Upper lobe of right lung (tissue), 1 donor: ENCODE measurements around the gene GOLPH3L. TPM values are rescaled to one million over a fixed set of nuclear protein-coding genes. Genes with fewer than 3 reads are reported as not detected.

ENCODE experiments used
- ATAC-seq: fragments of 200-7000 bp; cut with Tn5 transposase; one replicate; pipeline ENCODE4 v1.9.1; 2020; ENCODE audit warnings: mild to moderate bottlenecking, moderate library complexity
- DNase-seq: peaks from one replicate; pipeline ENCODE4 v3.0.0-alpha.2; 2020
- H3K27ac ChIP-seq: fragments of 200-600 bp; one replicate; pipeline ENCODE4 v1.8.0; 2022
- H3K27me3 ChIP-seq: fragments of 200-600 bp; one replicate; pipeline ENCODE4 v1.8.0; 2022; ENCODE audit warnings: mild to moderate bottlenecking
- H3K36me3 ChIP-seq: fragments of 200-600 bp; one replicate; pipeline ENCODE4 v1.8.0; 2022
- H3K4me1 ChIP-seq: fragments of 200-600 bp; one replicate; pipeline ENCODE4 v1.8.0; 2022
- H3K4me3 ChIP-seq: fragments of 200-600 bp; one replicate; pipeline ENCODE4 v1.8.0; 2022; ENCODE audit warnings: mild to moderate bottlenecking
- H3K9me3 ChIP-seq: fragments of 200-600 bp; one replicate; pipeline ENCODE4 v1.8.0; 2022
- CTCF ChIP-seq: fragments of 200-600 bp; IDR thresholded peaks from one replicate; pipeline ENCODE4 v1.8.0; 2022; ENCODE audit warnings: antibody characterized with exemption
- intact Hi-C: fragments of 100-400 bp; cut with DNase I; formaldehyde crosslinking; loops from one replicate; pipeline ENCODE4 v1.11.0; 2022
- total RNA-seq: library from RNA; stranded (reverse); fragmentation: NEBNext Ultra II Directional; extraction: Animal tissue kit (Norgen Biotek cat#: 25700); gene quantifications from one replicate; pipeline ENCODE4 v1.2.1, GENCODE V29; 2021
- donor health status: DM: no; HTN: yes; CAD: no; lungs with severe emphysema.

Gene GOLPH3L
- total RNA-seq, 1 donor from 2014 or later: 32.2 TPM

DNA sequence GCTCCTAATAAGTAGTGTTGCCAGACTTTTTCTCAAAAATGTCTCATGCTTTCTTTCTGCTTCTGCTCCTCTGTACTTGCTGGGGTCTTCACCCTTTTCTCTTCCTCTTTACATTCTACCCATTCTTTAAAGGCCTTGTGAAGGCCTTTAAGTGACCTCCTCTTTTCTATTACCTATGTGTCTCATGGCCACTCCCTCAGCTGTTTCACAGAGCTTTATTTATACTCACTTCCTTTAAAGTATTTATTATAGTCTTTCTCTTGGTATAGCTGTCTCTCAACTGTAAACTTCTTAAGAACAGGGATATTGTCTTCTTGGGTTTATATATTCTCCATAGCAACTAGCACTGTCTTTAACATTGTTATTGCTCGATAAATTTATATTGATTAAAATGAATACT, 792 bp downstream of the GOLPH3L start:
- intact Hi-C loops: no loop called here
- Histone ChIP-seq H3K9me3 (no peaks in the 10 kb centered on the region), H3K4me1 (peaks cover 20% of the 10 kb centered on the region), H3K27ac (peak overlapping the region; percentile 86), H3K36me3 (peaks cover 37% of the 10 kb centered on the region), H3K4me3 (peak overlapping the region; percentile 69), H3K27me3 (no peaks in the 10 kb centered on the region)
- no peak for TF ChIP-seq CTCF
- no peak for DNase-seq
- ATAC-seq: no peak

GRCh38 chr1:150695561-150695960, 1.4 kb downstream of the GOLPH3L start:
- Histone ChIP-seq H3K27me3 (no peaks in the 10 kb centered on the region), H3K4me3 (peak overlapping the region; percentile 69), H3K36me3 (peaks cover 42% of the 10 kb centered on the region), H3K9me3 (no peaks in the 10 kb centered on the region), H3K27ac (no peak overlapping the region), H3K4me1 (peaks cover 20% of the 10 kb centered on the region)
- ATAC-seq (no peak), DNase-seq (no peak)
- TF ChIP-seq CTCF: no peak
- intact Hi-C loops: no loop called here

DNA sequence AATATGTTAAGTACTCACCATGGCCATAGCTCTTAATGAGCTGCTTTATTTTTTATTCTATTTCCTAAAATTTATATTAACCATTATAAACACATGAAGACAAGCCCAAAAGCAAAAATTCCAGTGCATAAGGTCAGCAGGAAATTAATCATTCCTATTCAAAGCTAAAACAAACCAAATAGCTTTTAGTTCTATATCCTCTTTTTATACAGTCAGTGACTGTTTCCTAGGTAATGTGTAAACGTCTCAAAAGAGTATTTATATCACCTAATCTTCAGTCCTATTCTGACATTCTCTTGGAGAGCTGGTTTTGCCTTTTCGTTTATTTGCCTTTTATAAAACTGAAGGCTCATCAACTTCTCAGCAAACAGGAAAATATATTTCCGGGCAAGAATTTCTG, 4.2 kb downstream of the GOLPH3L start:
- peaks cover 28% of the 10 kb centered on the region for H3K4me1 ChIP-seq
- no peak overlapping the region for H3K4me3 ChIP-seq
- no peaks in the 10 kb centered on the region for H3K9me3 ChIP-seq
- peaks cover 55% of the 10 kb centered on the region for H3K36me3 ChIP-seq
- H3K27ac ChIP-seq: no peak overlapping the region
- no peak for ATAC-seq
- intact Hi-C loops: no loop called here
- no peak for DNase-seq
- no peaks in the 10 kb centered on the region for H3K27me3 ChIP-seq
- no peak for TF ChIP-seq CTCF

DNA sequence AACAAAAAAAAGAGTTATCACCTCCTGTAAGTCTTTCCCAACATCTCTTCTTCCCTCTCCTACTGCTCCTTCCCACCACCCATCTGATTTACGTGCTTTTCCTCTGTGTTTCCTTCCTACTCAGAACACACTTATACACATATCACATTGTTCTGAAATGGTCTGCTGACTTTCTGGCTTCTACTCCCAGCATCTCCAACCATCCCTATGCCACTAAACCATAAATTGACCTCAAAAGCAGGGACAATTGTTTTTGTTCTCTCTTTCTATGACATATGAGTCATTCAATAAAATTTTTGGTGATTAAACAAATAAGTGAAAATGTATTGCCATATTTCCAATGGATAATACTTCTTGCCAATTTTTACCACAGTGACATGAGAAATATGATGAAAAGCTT, 8.2 kb downstream of the GOLPH3L start:
- H3K27me3 ChIP-seq: no peaks in the 10 kb centered on the region
- H3K9me3 ChIP-seq: no peaks in the 10 kb centered on the region
- ATAC-seq (no peak), DNase-seq (no peak)
- H3K4me3 ChIP-seq: no peak overlapping the region
- no peak for TF ChIP-seq CTCF
- peaks cover 53% of the 10 kb centered on the region for H3K36me3 ChIP-seq
- intact Hi-C loops: no loop called here
- no peak overlapping the region for H3K27ac ChIP-seq
- peaks cover 13% of the 10 kb centered on the region for H3K4me1 ChIP-seq

GRCh38 chr1:150686275-150686674, 10.7 kb downstream of the GOLPH3L start:
- no peak overlapping the region for H3K4me3 ChIP-seq
- no peak for DNase-seq
- H3K27ac ChIP-seq: no peak overlapping the region
- no peaks in the 10 kb centered on the region for H3K9me3 ChIP-seq
- peaks cover 39% of the 10 kb centered on the region for H3K36me3 ChIP-seq
- H3K27me3 ChIP-seq: no peaks in the 10 kb centered on the region
- intact Hi-C loops: no loop called here
- TF ChIP-seq CTCF: no peak
- peaks cover 7% of the 10 kb centered on the region for H3K4me1 ChIP-seq
- ATAC-seq: no peak

DNA sequence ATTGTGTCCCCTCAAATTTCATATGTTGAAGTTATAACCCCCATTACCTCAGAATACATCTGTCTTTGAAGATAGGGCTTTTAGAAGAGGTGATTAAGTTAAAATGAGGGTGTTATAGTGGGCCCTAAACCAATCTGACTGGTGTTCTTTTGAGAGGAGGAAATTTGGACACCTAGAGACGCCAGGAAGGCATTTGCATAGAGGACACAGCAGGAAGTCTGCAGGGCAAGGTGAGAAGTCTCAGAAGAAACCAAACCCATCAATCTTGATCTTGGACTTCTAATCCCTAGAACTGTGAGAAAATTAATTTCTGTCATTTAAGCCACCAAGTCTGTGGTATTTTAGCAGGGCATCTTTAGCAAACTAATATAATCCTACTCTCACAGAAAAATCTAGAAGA, 13.0 kb downstream of the GOLPH3L start:
- H3K27ac ChIP-seq: no peak overlapping the region
- no peak for TF ChIP-seq CTCF
- H3K27me3 ChIP-seq: no peaks in the 10 kb centered on the region
- ATAC-seq: no peak
- no peak for DNase-seq
- H3K36me3 ChIP-seq: peaks cover 38% of the 10 kb centered on the region
- no peaks in the 10 kb centered on the region for H3K9me3 ChIP-seq
- intact Hi-C loops: no loop called here
- peaks cover 3% of the 10 kb centered on the region for H3K4me1 ChIP-seq
- H3K4me3 ChIP-seq: no peak overlapping the region
